Activated CD4-positive, alpha-beta T cell treated with anti-CD3 and anti-CD28 coated beads for 36 hours (primary cell): ENCODE results near the gene CLPTM1L. TPM values are rescaled to one million over a fixed set of nuclear protein-coding genes. Genes with fewer than 3 reads are reported as not detected.
"Not testable (repeated sequence)": the region's sequence is repeated elsewhere in the genome, so short reads cannot be mapped to it uniquely, and the experiment has no call there.

Source experiments
- ATAC-seq: fragments of 200-7000 bp; cut with Tn5 transposase; one replicate; pipeline ENCODE4 v1.10.0; 2021; ENCODE audit warnings: mild to moderate bottlenecking, moderate library complexity
- CTCF ChIA-PET: fragments of 350-600 bp; sonication (Branson Sonifier 250); formaldehyde crosslinking; loops from one replicate; lab custom pipeline; 2021; ENCODE audit warnings: antibody characterized with exemption; lab: Charles Lee
- POLR2A ChIA-PET: fragments of 350-600 bp; sonication (Branson Sonifier 250); formaldehyde crosslinking; loops from one replicate; lab custom pipeline; 2021; ENCODE audit warnings: antibody characterized with exemption, inconsistent platforms; lab: Charles Lee
- DNase-seq: peaks from one replicate; pipeline ENCODE4 v3.0.0-alpha.2; 2020
- H3K27ac Mint-ChIP-seq: one replicate; pipeline ENCODE4 v1.8.0; 2021; ENCODE audit warnings: mixed read lengths
- H3K27me3 Mint-ChIP-seq: one replicate; pipeline ENCODE4 v1.8.0; 2021; ENCODE audit warnings: mixed read lengths
- H3K36me3 Mint-ChIP-seq: one replicate; pipeline ENCODE4 v1.8.0; 2021; ENCODE audit warnings: low read depth, mixed read lengths
- H3K4me1 Mint-ChIP-seq: one replicate; pipeline ENCODE4 v1.8.0; 2021; ENCODE audit warnings: mixed read lengths
- H3K4me3 Mint-ChIP-seq: one replicate; pipeline ENCODE4 v1.8.0; 2021; ENCODE audit warnings: mild to moderate bottlenecking, moderate library complexity, mixed read lengths
- H3K9me3 Mint-ChIP-seq: one replicate; pipeline ENCODE4 v1.8.0; 2021; ENCODE audit warnings: low read depth, mixed read lengths
- intact Hi-C, 2 experiments: fragments of 100-400 bp; cut with DNase I in 1 of 2; cut with micrococcal nuclease in 1 of 2; formaldehyde crosslinking; loops; one replicate each; pipeline versions ENCODE4 v1.14.2 to v1.15.1; 2022 to 2024; cut with DNase I, micrococcal nuclease
- total RNA-seq, 2 experiments: library from RNA; stranded (reverse); gene quantifications; one replicate each; pipeline ENCODE4 v1.2.3, GENCODE V29; 2021

CLPTM1L gene
- total RNA-seq, 2 experiments from 2014 or later, result 62.1 to 62.2 TPM

GRCh38 chr5:1292846-1293415 is 52.0 kb downstream of the CLPTM1L start:
- H3K9me3 Mint-ChIP-seq, result no peaks in the 10 kb centered on the region
- no peak overlapping the region for H3K27ac Mint-ChIP-seq
- peaks cover 11% of the 10 kb centered on the region for H3K4me1 Mint-ChIP-seq
- ATAC-seq, result no peak
- intact Hi-C loops, result no loop called here
- H3K27me3 Mint-ChIP-seq, result no peaks in the 10 kb centered on the region
- H3K4me3 Mint-ChIP-seq, result no peak overlapping the region
- CTCF ChIA-PET, result interaction anchor here (0.6 kb wide), 1 partner anchor 196 kb away, joined by 3 read pairs; no protein-coding TSS in a partner anchor
- POLR2A ChIA-PET, result no interaction called here
- no peak for DNase-seq
- peaks cover 14% of the 10 kb centered on the region for H3K36me3 Mint-ChIP-seq

GRCh38 chr5:1292139-1292538 is 52.8 kb downstream of the CLPTM1L start:
- Mint-ChIP-seq H3K4me3 (no peak overlapping the region), H3K4me1 (peaks cover 11% of the 10 kb centered on the region), H3K27me3 (no peaks in the 10 kb centered on the region), H3K27ac (no peak overlapping the region), H3K9me3 (no peaks in the 10 kb centered on the region), H3K36me3 (peaks cover 15% of the 10 kb centered on the region)
- ChIA-PET POLR2A (interaction anchor here (0.6 kb wide), 1 partner anchor 24 kb away, joined by 3 read pairs; no protein-coding TSS in a partner anchor), CTCF (no interaction called here)
- intact Hi-C loops, result no loop called here
- DNase-seq (no peak), ATAC-seq (no peak)

GRCh38 chr5:1291611-1292080 is 53.3 kb downstream of the CLPTM1L start:
- intact Hi-C loops, result no loop called here

GRCh38 chr5:1290956-1291355 is 53.9 kb downstream of the CLPTM1L start:
- H3K27ac Mint-ChIP-seq, CTCF ChIA-PET, DNase-seq, H3K4me3 Mint-ChIP-seq, H3K27me3 Mint-ChIP-seq, intact Hi-C loops, POLR2A ChIA-PET, ATAC-seq, H3K9me3 Mint-ChIP-seq: not testable (repeated sequence)
- Mint-ChIP-seq H3K4me1 (peaks cover 11% of the 10 kb centered on the region), H3K36me3 (peaks cover 19% of the 10 kb centered on the region)

More at GRCh38 chr5:1291611-1292080, 53.3 kb downstream of the CLPTM1L start:
- Mint-ChIP-seq H3K27ac (no peak overlapping the region), H3K4me3 (no peak overlapping the region), H3K36me3 (peaks cover 17% of the 10 kb centered on the region), H3K27me3 (no peaks in the 10 kb centered on the region), H3K4me1 (peaks cover 11% of the 10 kb centered on the region), H3K9me3 (no peaks in the 10 kb centered on the region)
- POLR2A ChIA-PET, result no interaction called here
- ATAC-seq, result no peak
- CTCF ChIA-PET, result no interaction called here
- DNase-seq, result no peak

GRCh38 chr5:1289559-1289958 is 55.3 kb downstream of the CLPTM1L start:
- POLR2A ChIA-PET, result not testable (repeated sequence)

GRCh38 chr5:1288439-1289335 is 56.2 kb downstream of the CLPTM1L start:
- DNase-seq (no peak), ATAC-seq (no peak)
- H3K27ac Mint-ChIP-seq, result no peak overlapping the region
- intact Hi-C loops, result no loop called here
- ChIA-PET CTCF (interaction anchor here (1.1 kb wide), 1 partner anchor 27 kb away, joined by 3 read pairs; no protein-coding TSS in a partner anchor), POLR2A (no interaction called here)
- H3K27me3 Mint-ChIP-seq, result no peaks in the 10 kb centered on the region
- H3K9me3 Mint-ChIP-seq, result no peaks in the 10 kb centered on the region
- H3K4me1 Mint-ChIP-seq, result peaks cover 10% of the 10 kb centered on the region
- no peak overlapping the region for H3K4me3 Mint-ChIP-seq
- H3K36me3 Mint-ChIP-seq, result peaks cover 20% of the 10 kb centered on the region

More at GRCh38 chr5:1289559-1289958, 55.3 kb downstream of the CLPTM1L start:
- Mint-ChIP-seq H3K36me3 (peaks cover 20% of the 10 kb centered on the region), H3K4me1 (peaks cover 11% of the 10 kb centered on the region)
- intact Hi-C loops, CTCF ChIA-PET, H3K27ac Mint-ChIP-seq, DNase-seq, H3K4me3 Mint-ChIP-seq, ATAC-seq, H3K9me3 Mint-ChIP-seq, H3K27me3 Mint-ChIP-seq: not testable (repeated sequence)

GRCh38 chr5:1285883-1286291 is 59.0 kb downstream of the CLPTM1L start:
- Mint-ChIP-seq H3K4me3 (no peak overlapping the region), H3K27me3 (no peaks in the 10 kb centered on the region), H3K27ac (no peak overlapping the region), H3K36me3 (peaks cover 14% of the 10 kb centered on the region), H3K9me3 (no peaks in the 10 kb centered on the region), H3K4me1 (no peaks in the 10 kb centered on the region)
- POLR2A ChIA-PET, result no interaction called here
- ATAC-seq (no peak), DNase-seq (no peak)
- intact Hi-C loops, result no loop called here
- CTCF ChIA-PET, result no interaction called here

- CTCF ChIA-PET, result no interaction called here
- POLR2A ChIA-PET, result no interaction called here
- Mint-ChIP-seq H3K27ac (no peak overlapping the region), H3K27me3 (no peaks in the 10 kb centered on the region), H3K36me3 (peaks cover 14% of the 10 kb centered on the region), H3K9me3 (no peaks in the 10 kb centered on the region), H3K4me1 (no peaks in the 10 kb centered on the region), H3K4me3 (no peak overlapping the region)
- ATAC-seq, result no peak
- no peak for DNase-seq
- intact Hi-C loops, result no loop called here
Measured at GRCh38 chr5:1285141-1285540, 59.8 kb downstream of the CLPTM1L start.

- H3K9me3 Mint-ChIP-seq, POLR2A ChIA-PET, H3K4me3 Mint-ChIP-seq, H3K27me3 Mint-ChIP-seq, DNase-seq, H3K4me1 Mint-ChIP-seq, ATAC-seq, H3K27ac Mint-ChIP-seq, intact Hi-C loops, CTCF ChIA-PET: not testable (repeated sequence)
- peaks cover 14% of the 10 kb centered on the region for H3K36me3 Mint-ChIP-seq
Measured at GRCh38 chr5:1284336-1284970, 60.4 kb downstream of the CLPTM1L start.

GRCh38 chr5:1283729-1284041 is 61.2 kb downstream of the CLPTM1L start:
- H3K4me3 Mint-ChIP-seq, ATAC-seq, POLR2A ChIA-PET, intact Hi-C loops, H3K27ac Mint-ChIP-seq, H3K9me3 Mint-ChIP-seq, CTCF ChIA-PET, DNase-seq, H3K27me3 Mint-ChIP-seq, H3K4me1 Mint-ChIP-seq: not testable (repeated sequence)
- peaks cover 16% of the 10 kb centered on the region for H3K36me3 Mint-ChIP-seq

- H3K27ac Mint-ChIP-seq, H3K4me1 Mint-ChIP-seq, DNase-seq, ATAC-seq, CTCF ChIA-PET, H3K9me3 Mint-ChIP-seq, intact Hi-C loops, H3K27me3 Mint-ChIP-seq, H3K4me3 Mint-ChIP-seq: not testable (repeated sequence)
- POLR2A ChIA-PET, result interaction anchor here (0.6 to 0.7 kb wide), 2 partner anchors 36 to 252 kb away, joined by 3 to 4 read pairs; no protein-coding TSS in a partner anchor
- peaks cover 16% of the 10 kb centered on the region for H3K36me3 Mint-ChIP-seq
Measured at GRCh38 chr5:1282993-1283728, 61.7 kb downstream of the CLPTM1L start.
